ENCODE results near the gene NUP133.
"Not testable (repeated sequence)": the region's sequence is repeated elsewhere in the genome, so short reads cannot be mapped to it uniquely, and the experiment has no call there.

The NUP133 gene

GRCh38 chr1:229408458-229409037, 99.6 kb downstream of the NUP133 start:
- DNase-seq (ENCODE audit: low spot score): no peak
- Histone ChIP-seq H3K27ac (peak overlapping the region; percentile 68 to 86), H3K4me3 (no peak overlapping the region)
- TF ChIP-seq CTCF (IDR thresholded peaks at IDR 0.05): no peak

- H3K4me3 ChIP-seq: peak overlapping the region; percentile 71
- no peak for TF ChIP-seq CTCF (IDR thresholded peaks at IDR 0.05)
- DNase-seq (ENCODE audit: low spot score): no peak
- peak overlapping the region; percentile 55 to 86 for H3K27ac ChIP-seq
Measured at GRCh38 chr1:229407206-229408026, 100.7 kb downstream of the NUP133 start.

GRCh38 chr1:229406798-229407197, 101.3 kb downstream of the NUP133 start:
- Histone ChIP-seq H3K27ac (no peak overlapping the region), H3K4me3 (peak overlapping the region; percentile 71)
- TF ChIP-seq CTCF (IDR thresholded peaks at IDR 0.05): no peak
- no peak for DNase-seq (ENCODE audit: low spot score)

GRCh38 chr1:229403573-229403972, 104.6 kb downstream of the NUP133 start:
- no peak overlapping the region for H3K27ac ChIP-seq
- H3K4me3 ChIP-seq: no peak overlapping the region
- no peak for DNase-seq (ENCODE audit: low spot score)
- no peak for TF ChIP-seq CTCF (IDR thresholded peaks at IDR 0.05)

- no peak for TF ChIP-seq CTCF (IDR thresholded peaks at IDR 0.05)
- no peak overlapping the region for H3K4me3 ChIP-seq
- H3K27ac ChIP-seq: no peak overlapping the region
- DNase-seq (ENCODE audit: low spot score): no peak
Measured at GRCh38 chr1:229402993-229403392, 105.1 kb downstream of the NUP133 start.

- DNase-seq (ENCODE audit: low spot score): not testable (repeated sequence)
Measured at GRCh38 chr1:229402329-229402728, 105.8 kb downstream of the NUP133 start.

GRCh38 chr1:229397762-229398161, 110.4 kb downstream of the NUP133 start:
- no peak overlapping the region for H3K27ac ChIP-seq
- TF ChIP-seq CTCF (IDR thresholded peaks at IDR 0.05): no peak
- DNase-seq (ENCODE audit: low spot score): no peak
- H3K4me3 ChIP-seq: no peak overlapping the region

More at GRCh38 chr1:229402329-229402728, 105.8 kb downstream of the NUP133 start:
- not testable (repeated sequence) for H3K27ac ChIP-seq, H3K4me3 ChIP-seq
